ENCODE data around the gene GSAP. TPM values are rescaled to one million over a fixed set of nuclear protein-coding genes. Genes with fewer than 3 reads are reported as not detected.

The GSAP gene
- total RNA-seq, 1 experiment from 2014 or later, result 2.0 TPM

- ChIA-PET POLR2A (no interaction called here), CTCF (no interaction called here)
- no peak for DNase-seq (ENCODE audit: low spot score)
- no peak for ATAC-seq
- no peaks in the 10 kb centered on the region for H3K27me3 Mint-ChIP-seq (ENCODE audit: low read depth)
- no peak for TF ChIP-seq FOXK1 (CRISPR knock-in tag; IDR thresholded peaks at IDR 0.05)
- TF ChIP-seq, protein P1, sequence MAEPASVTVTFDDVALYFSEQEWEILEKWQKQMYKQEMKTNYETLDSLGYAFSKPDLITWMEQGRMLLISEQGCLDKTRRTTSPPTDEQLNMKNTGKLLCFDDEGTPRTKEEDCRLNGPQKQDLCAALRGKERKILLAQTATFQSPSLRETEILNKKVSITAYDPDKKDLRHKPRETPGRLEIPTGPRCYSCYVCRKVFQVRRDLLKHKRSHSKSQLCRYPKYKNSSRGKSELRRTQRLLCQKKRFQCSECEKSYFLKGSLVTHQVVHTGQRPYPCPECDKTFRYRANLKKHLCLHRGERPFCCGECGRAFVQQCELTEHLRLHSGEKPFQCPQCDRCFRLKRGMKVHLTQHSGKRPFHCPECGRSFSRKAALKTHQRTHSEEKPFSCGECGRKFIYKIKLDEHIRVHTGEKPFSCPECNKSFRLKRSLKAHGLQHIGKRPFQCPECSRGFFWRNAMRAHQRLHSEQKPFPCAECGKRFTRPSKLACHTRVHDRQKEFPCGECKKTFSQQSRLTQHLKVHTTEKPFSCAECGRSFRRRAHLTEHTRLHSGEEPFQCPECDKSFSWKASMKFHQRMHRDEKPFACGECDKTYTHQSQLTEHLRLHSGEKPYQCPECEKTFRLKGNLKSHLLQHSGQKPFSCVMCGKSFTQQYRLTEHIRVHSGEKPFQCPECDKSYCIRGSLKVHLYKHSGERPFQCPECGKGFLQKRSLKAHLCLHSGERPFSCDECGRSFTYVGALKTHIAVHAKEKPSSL (CRISPR knock-in tag; conservative IDR thresholded peaks at IDR 0.05), result no peak
- no peak for TF ChIP-seq SMAD3 (CRISPR knock-in tag; IDR thresholded peaks at IDR 0.05; ENCODE audit: borderline replicate concordance)
- no peak for TF ChIP-seq ARID4B (CRISPR knock-in tag; IDR thresholded peaks at IDR 0.05; ENCODE audit: borderline replicate concordance)
- no peak for TF ChIP-seq ZNF219 (CRISPR knock-in tag; IDR thresholded peaks at IDR 0.05; ENCODE audit: borderline replicate concordance)
- TF ChIP-seq ZNF396 (CRISPR knock-in tag; IDR thresholded peaks at IDR 0.05; ENCODE audit: borderline replicate concordance), result no peak
- TF ChIP-seq ZNF423 (CRISPR knock-in tag; IDR thresholded peaks at IDR 0.05), result no peak
- TF ChIP-seq, protein P2, sequence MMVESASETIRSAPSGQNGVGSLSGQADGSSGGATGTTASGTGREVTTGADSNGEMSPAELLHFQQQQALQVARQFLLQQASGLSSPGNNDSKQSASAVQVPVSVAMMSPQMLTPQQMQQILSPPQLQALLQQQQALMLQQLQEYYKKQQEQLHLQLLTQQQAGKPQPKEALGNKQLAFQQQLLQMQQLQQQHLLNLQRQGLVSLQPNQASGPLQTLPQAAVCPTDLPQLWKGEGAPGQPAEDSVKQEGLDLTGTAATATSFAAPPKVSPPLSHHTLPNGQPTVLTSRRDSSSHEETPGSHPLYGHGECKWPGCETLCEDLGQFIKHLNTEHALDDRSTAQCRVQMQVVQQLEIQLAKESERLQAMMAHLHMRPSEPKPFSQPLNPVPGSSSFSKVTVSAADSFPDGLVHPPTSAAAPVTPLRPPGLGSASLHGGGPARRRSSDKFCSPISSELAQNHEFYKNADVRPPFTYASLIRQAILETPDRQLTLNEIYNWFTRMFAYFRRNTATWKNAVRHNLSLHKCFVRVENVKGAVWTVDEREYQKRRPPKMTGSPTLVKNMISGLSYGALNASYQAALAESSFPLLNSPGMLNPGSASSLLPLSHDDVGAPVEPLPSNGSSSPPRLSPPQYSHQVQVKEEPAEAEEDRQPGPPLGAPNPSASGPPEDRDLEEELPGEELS (CRISPR knock-in tag; IDR thresholded peaks at IDR 0.05), result no peak
- TF ChIP-seq HMGA2 (CRISPR knock-in tag; IDR thresholded peaks at IDR 0.05), result no peak
- no peak for TF ChIP-seq KAT7 (CRISPR knock-in tag; IDR thresholded peaks at IDR 0.05; ENCODE audit: borderline replicate concordance)
- no peak for TF ChIP-seq TCF7 (CRISPR knock-in tag; IDR thresholded peaks at IDR 0.05; ENCODE audit: low read depth)
- no peak for TF ChIP-seq GTF2I (CRISPR knock-in tag; conservative IDR thresholded peaks at IDR 0.05)
- H3K9me3 Mint-ChIP-seq, result peaks cover 3% of the 10 kb centered on the region; the same call in 1 of the 2 replicates
- H3K4me1 Mint-ChIP-seq, result peaks cover 25% of the 10 kb centered on the region
- H3K27ac Mint-ChIP-seq, result no peak overlapping the region
- no peak overlapping the region for H3K4me3 Mint-ChIP-seq
- no peaks in the 10 kb centered on the region for H3K36me3 Mint-ChIP-seq
These were observed 22.9 kb downstream of the GSAP start for GRCh38 chr7:77393261-77393660.

- no peak for DNase-seq (ENCODE audit: low spot score)
- ChIA-PET CTCF (no interaction called here), POLR2A (no interaction called here)
- Mint-ChIP-seq H3K27me3 (ENCODE audit: low read depth) (no peaks in the 10 kb centered on the region), H3K4me3 (no peak overlapping the region), H3K27ac (no peak overlapping the region), H3K4me1 (peaks cover 29% of the 10 kb centered on the region), H3K9me3 (peaks cover 2% of the 10 kb centered on the region; the same call in 1 of the 2 replicates), H3K36me3 (no peaks in the 10 kb centered on the region)
- ATAC-seq, result no peak
- no peak for TF ChIP-seq TCF7 (CRISPR knock-in tag; IDR thresholded peaks at IDR 0.05; ENCODE audit: low read depth)
- no peak for TF ChIP-seq E2F4 (CRISPR knock-in tag; IDR thresholded peaks at IDR 0.05; ENCODE audit: borderline replicate concordance, low read depth)
- no peak for TF ChIP-seq GRHL2 (CRISPR knock-in tag; IDR thresholded peaks at IDR 0.05; ENCODE audit: insufficient replicate concordance, severe bottlenecking)
- TF ChIP-seq, protein P3, sequence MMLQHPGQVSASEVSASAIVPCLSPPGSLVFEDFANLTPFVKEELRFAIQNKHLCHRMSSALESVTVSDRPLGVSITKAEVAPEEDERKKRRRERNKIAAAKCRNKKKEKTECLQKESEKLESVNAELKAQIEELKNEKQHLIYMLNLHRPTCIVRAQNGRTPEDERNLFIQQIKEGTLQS (CRISPR knock-in tag; conservative IDR thresholded peaks at IDR 0.05), result no peak
- TF ChIP-seq SOX15 (CRISPR knock-in tag; IDR thresholded peaks at IDR 0.05), result no peak
- TF ChIP-seq E2F5 (CRISPR knock-in tag; IDR thresholded peaks at IDR 0.05), result no peak
- no peak for TF ChIP-seq CREB1 (CRISPR knock-in tag; IDR thresholded peaks at IDR 0.05)
- TF ChIP-seq, protein P1 (CRISPR knock-in tag; conservative IDR thresholded peaks at IDR 0.05), result no peak
- no peak for TF ChIP-seq PRRX2 (CRISPR knock-in tag; IDR thresholded peaks at IDR 0.05)
- no peak for TF ChIP-seq ATF6 (CRISPR knock-in tag; IDR thresholded peaks at IDR 0.05)
These were observed 24.9 kb downstream of the GSAP start for GRCh38 chr7:77391230-77391629.
